ENCODE data around the gene KDM5A.

DNA sequence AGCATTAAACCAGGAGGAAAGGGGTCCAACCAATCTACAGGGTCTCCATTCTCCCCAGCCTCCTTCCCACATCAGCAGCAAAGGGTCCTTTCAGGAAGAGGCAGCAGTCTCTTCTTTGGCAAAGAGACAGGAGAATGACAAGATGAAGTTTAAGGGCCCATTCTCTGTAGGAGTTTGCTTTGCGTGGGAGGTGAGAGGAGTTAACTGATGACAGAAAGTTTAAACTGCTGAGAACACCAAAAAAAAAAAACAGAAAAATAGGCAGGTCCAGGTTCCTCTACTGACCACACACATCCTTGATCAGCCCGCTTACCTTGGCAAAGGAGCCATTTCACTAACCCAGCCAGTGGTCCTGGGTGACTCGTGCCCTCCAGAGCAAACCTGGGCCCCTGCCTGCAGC is 132.2 kb downstream of the KDM5A start:
- TF ChIP-seq, protein P1, sequence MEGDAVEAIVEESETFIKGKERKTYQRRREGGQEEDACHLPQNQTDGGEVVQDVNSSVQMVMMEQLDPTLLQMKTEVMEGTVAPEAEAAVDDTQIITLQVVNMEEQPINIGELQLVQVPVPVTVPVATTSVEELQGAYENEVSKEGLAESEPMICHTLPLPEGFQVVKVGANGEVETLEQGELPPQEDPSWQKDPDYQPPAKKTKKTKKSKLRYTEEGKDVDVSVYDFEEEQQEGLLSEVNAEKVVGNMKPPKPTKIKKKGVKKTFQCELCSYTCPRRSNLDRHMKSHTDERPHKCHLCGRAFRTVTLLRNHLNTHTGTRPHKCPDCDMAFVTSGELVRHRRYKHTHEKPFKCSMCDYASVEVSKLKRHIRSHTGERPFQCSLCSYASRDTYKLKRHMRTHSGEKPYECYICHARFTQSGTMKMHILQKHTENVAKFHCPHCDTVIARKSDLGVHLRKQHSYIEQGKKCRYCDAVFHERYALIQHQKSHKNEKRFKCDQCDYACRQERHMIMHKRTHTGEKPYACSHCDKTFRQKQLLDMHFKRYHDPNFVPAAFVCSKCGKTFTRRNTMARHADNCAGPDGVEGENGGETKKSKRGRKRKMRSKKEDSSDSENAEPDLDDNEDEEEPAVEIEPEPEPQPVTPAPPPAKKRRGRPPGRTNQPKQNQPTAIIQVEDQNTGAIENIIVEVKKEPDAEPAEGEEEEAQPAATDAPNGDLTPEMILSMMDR (IDR thresholded peaks at IDR 0.05; ENCODE audit: low read depth, low read length) = no peak
- TF ChIP-seq MYC (IDR thresholded peaks at IDR 0.05; ENCODE audit: low read depth, low read length) = no peak
- TF ChIP-seq POLR2A (IDR thresholded peaks at IDR 0.05; ENCODE audit: extremely low read depth, insufficient read length) = no peak
- TF ChIP-seq, protein P2, sequence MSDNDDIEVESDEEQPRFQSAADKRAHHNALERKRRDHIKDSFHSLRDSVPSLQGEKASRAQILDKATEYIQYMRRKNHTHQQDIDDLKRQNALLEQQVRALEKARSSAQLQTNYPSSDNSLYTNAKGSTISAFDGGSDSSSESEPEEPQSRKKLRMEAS (IDR thresholded peaks at IDR 0.05; ENCODE audit: low read depth, low read length) = no peak
